Fibroblast of lung (primary cell): ENCODE measurements around the gene HAND2.

ENCODE experiments used
- CTCF ChIP-seq, 2 donors: IDR thresholded peaks in 1 of 2; conservative IDR thresholded peaks in 1 of 2; 1 replicate in 1 of 2; 2 replicates in 1 of 2; pipeline ENCODE4 v1.5.1; 2011 to 2012; ENCODE audit warnings: low read length in 2 of 2, control low read depth in 1 of 2, inconsistent platforms in 1 of 2, low read depth in 1 of 2, mild to moderate bottlenecking in 1 of 2
- EZH2 ChIP-seq: IDR thresholded peaks from 2 replicates; pipeline ENCODE4 v1.5.1; 2012; ENCODE audit warnings: low read length, control low read depth, mild to moderate bottlenecking; ENCODE audit errors: missing control alignments

GRCh38 chr4:173577963-173578362 lies 47.9 kb upstream of the HAND2 start:
- no peak for TF ChIP-seq CTCF (conservative IDR thresholded peaks at IDR 0.05 in 1 of 2, IDR thresholded peaks at IDR 0.05 in 1 of 2; ENCODE audit: low read depth in 1 of 2, low read length in 2 of 2)
- TF ChIP-seq EZH2: no peak
